Endothelial cell (in vitro differentiated cells): ENCODE results near the gene HTR1D. TPM values are rescaled to one million over a fixed set of nuclear protein-coding genes. Genes with fewer than 3 reads are reported as not detected.
A peak's percentile ranks its signal among the peaks of the same experiment; 100 is the strongest.

Experiments used
- DNase-seq: peaks from one replicate; pipeline ENCODE4 v3.0.0; 2021; ENCODE audit warnings: low spot score
- H3K27ac Mint-ChIP-seq: one replicate; pipeline ENCODE4 v1.8.0; 2021; ENCODE audit warnings: mixed read lengths, inconsistent platforms; ENCODE audit not compliant: unreplicated experiment
- H3K27me3 Mint-ChIP-seq: one replicate; pipeline ENCODE4 v1.8.0; 2021; ENCODE audit warnings: mild to moderate bottlenecking, moderate library complexity, mixed read lengths, inconsistent platforms; ENCODE audit not compliant: unreplicated experiment
- H3K36me3 Mint-ChIP-seq: one replicate; pipeline ENCODE4 v1.8.0; 2021; ENCODE audit warnings: mild to moderate bottlenecking, low read depth, mixed read lengths, inconsistent platforms; ENCODE audit not compliant: unreplicated experiment
- H3K4me1 Mint-ChIP-seq: one replicate; pipeline ENCODE4 v1.8.0; 2021; ENCODE audit warnings: mild to moderate bottlenecking, mixed read lengths, inconsistent platforms; ENCODE audit not compliant: unreplicated experiment
- H3K4me3 Mint-ChIP-seq: one replicate; pipeline ENCODE4 v1.8.0; 2021; ENCODE audit warnings: mild to moderate bottlenecking, mixed read lengths, inconsistent platforms; ENCODE audit not compliant: unreplicated experiment
- H3K9me3 Mint-ChIP-seq: one replicate; pipeline ENCODE4 v1.8.0; 2021; ENCODE audit warnings: mixed read lengths, inconsistent platforms; ENCODE audit not compliant: unreplicated experiment
- CTCF ChIP-seq: fragments of 200-600 bp; sonication (generic); IDR thresholded peaks from one replicate; pipeline ENCODE4 v1.5.0; 2021; ENCODE audit warnings: antibody characterized with exemption; ENCODE audit not compliant: unreplicated experiment
- total RNA-seq: library from RNA; stranded (reverse); fragmentation: NEBNext Ultra II Directional; extraction: Animal tissue kit (Norgen Biotek cat#: 25700); gene quantifications from one replicate; pipeline ENCODE4 v1.2.1, GENCODE V29; 2021; ENCODE audit not compliant: unreplicated experiment

HTR1D gene
- total RNA-seq, 1 donor from 2014 or later: 0.54 TPM

GRCh38 chr1:23177438-23178380, 39.6 kb downstream of the HTR1D start:
- Mint-ChIP-seq H3K4me1 (peaks cover 24% of the 10 kb centered on the region), H3K27me3 (peaks cover 4% of the 10 kb centered on the region), H3K9me3 (no peaks in the 10 kb centered on the region), H3K4me3 (peak overlapping the region; percentile 90), H3K27ac (peak overlapping the region; percentile 99), H3K36me3 (no peaks in the 10 kb centered on the region)
- TF ChIP-seq CTCF: peak; percentile 30
- DNase-seq: peak; percentile 94

GRCh38 chr1:23177031-23177430, 40.3 kb downstream of the HTR1D start:
- DNase-seq: no peak
- TF ChIP-seq CTCF: no peak
- Mint-ChIP-seq H3K9me3 (no peaks in the 10 kb centered on the region), H3K4me1 (peaks cover 24% of the 10 kb centered on the region), H3K36me3 (no peaks in the 10 kb centered on the region), H3K27me3 (peaks cover 4% of the 10 kb centered on the region), H3K27ac (peak overlapping the region; percentile 90), H3K4me3 (peak overlapping the region; percentile 90)

GRCh38 chr1:23174426-23175110, 42.7 kb downstream of the HTR1D start:
- Mint-ChIP-seq H3K9me3 (no peaks in the 10 kb centered on the region), H3K36me3 (no peaks in the 10 kb centered on the region), H3K4me3 (no peak overlapping the region), H3K27me3 (peaks cover 4% of the 10 kb centered on the region), H3K27ac (no peak overlapping the region), H3K4me1 (peaks cover 29% of the 10 kb centered on the region)
- TF ChIP-seq CTCF: no peak
- no peak for DNase-seq

- no peak for TF ChIP-seq CTCF
- H3K36me3 Mint-ChIP-seq: no peaks in the 10 kb centered on the region
- no peak overlapping the region for H3K4me3 Mint-ChIP-seq
- no peak for DNase-seq
- H3K27me3 Mint-ChIP-seq: peaks cover 10% of the 10 kb centered on the region
- H3K27ac Mint-ChIP-seq: no peak overlapping the region
- H3K4me1 Mint-ChIP-seq: peaks cover 26% of the 10 kb centered on the region
- H3K9me3 Mint-ChIP-seq: no peaks in the 10 kb centered on the region
These were observed 46.0 kb downstream of the HTR1D start for GRCh38 chr1:23171181-23171755.
